ENCODE results near the gene LRRC45.

DNA sequence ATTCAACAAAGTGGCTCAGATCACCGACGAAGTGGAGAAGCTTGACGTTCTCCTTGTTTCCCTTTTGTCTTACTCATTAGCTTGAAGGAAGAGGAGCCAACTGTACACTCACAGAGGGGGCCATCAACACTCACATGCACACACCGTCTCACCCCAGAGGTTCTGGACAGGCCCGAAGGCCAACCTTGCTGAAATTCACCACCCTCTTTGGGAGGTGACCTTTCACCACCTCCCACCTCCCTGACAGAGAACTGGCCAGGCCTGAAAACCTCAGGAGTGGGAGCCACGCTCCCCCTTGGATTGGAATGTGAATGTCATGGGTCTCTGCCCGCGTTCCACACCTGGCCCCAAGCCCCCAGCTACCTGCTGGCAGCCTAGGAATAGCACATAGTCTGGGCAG is 12.4 kb downstream of the LRRC45 start:
- TF ChIP-seq, protein P1, sequence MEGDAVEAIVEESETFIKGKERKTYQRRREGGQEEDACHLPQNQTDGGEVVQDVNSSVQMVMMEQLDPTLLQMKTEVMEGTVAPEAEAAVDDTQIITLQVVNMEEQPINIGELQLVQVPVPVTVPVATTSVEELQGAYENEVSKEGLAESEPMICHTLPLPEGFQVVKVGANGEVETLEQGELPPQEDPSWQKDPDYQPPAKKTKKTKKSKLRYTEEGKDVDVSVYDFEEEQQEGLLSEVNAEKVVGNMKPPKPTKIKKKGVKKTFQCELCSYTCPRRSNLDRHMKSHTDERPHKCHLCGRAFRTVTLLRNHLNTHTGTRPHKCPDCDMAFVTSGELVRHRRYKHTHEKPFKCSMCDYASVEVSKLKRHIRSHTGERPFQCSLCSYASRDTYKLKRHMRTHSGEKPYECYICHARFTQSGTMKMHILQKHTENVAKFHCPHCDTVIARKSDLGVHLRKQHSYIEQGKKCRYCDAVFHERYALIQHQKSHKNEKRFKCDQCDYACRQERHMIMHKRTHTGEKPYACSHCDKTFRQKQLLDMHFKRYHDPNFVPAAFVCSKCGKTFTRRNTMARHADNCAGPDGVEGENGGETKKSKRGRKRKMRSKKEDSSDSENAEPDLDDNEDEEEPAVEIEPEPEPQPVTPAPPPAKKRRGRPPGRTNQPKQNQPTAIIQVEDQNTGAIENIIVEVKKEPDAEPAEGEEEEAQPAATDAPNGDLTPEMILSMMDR (IDR thresholded peaks at IDR 0.05): no peak
- TF ChIP-seq POLR2A (IDR thresholded peaks at IDR 0.05): no peak
